Coronary artery (tissue), 2 donors: ENCODE measurements around the gene AMZ1.
A peak's percentile ranks its signal among the peaks of the same experiment; 100 is the strongest.
"Not testable (repeated sequence)": the region's sequence is repeated elsewhere in the genome, so short reads cannot be mapped to it uniquely, and the experiment has no call there.

Experiments used
- DNase-seq: peaks from one replicate; pipeline ENCODE4 v3.0.0-alpha.2; 2017; ENCODE audit warnings: low spot score
- H3K27ac ChIP-seq, 2 donors: fragments of 200-600 bp; sonication (generic); one replicate each; pipeline ENCODE4 v1.5.1; 2016 to 2019
- H3K4me3 ChIP-seq: fragments of 200-600 bp; sonication (generic); 2 replicates; pipeline ENCODE4 v1.5.1; 2016; ENCODE audit warnings: mild to moderate bottlenecking, moderate library complexity
- CTCF ChIP-seq: fragments of 200-600 bp; sonication (generic); IDR thresholded peaks from one replicate; pipeline ENCODE4 v1.5.1; 2019; ENCODE audit warnings: antibody characterized with exemption

AMZ1 gene

GRCh38 chr7:2737771-2738540 is 50.0 kb downstream of the AMZ1 start:
- TF ChIP-seq CTCF: no peak
- no peak overlapping the region for H3K4me3 ChIP-seq
- H3K27ac ChIP-seq: no peak overlapping the region
- peak; percentile 70 for DNase-seq

- DNase-seq: peak; percentile 64
- H3K27ac ChIP-seq: no peak overlapping the region
- TF ChIP-seq CTCF: no peak
- no peak overlapping the region for H3K4me3 ChIP-seq
These were observed 51.0 kb downstream of the AMZ1 start for GRCh38 chr7:2738766-2739549.

- H3K4me3 ChIP-seq, DNase-seq, H3K27ac ChIP-seq: not testable (repeated sequence)
These were observed 55.7 kb downstream of the AMZ1 start for GRCh38 chr7:2743523-2744185.

GRCh38 chr7:2748684-2749083 is 60.7 kb downstream of the AMZ1 start:
- DNase-seq, H3K27ac ChIP-seq, H3K4me3 ChIP-seq: not testable (repeated sequence)

- H3K27ac ChIP-seq: no peak overlapping the region
- TF ChIP-seq CTCF: no peak
- DNase-seq: no peak
- no peak overlapping the region for H3K4me3 ChIP-seq
These were observed 62.0 kb downstream of the AMZ1 start for GRCh38 chr7:2750004-2750407.

GRCh38 chr7:2751086-2751485 is 63.1 kb downstream of the AMZ1 start:
- Histone ChIP-seq H3K27ac (no peak overlapping the region), H3K4me3 (no peak overlapping the region)
- no peak for DNase-seq
- TF ChIP-seq CTCF: no peak

- no peak overlapping the region for H3K27ac ChIP-seq
- no peak overlapping the region for H3K4me3 ChIP-seq
- no peak for DNase-seq
- no peak for TF ChIP-seq CTCF
These were observed 65.1 kb downstream of the AMZ1 start for GRCh38 chr7:2753148-2753547.

GRCh38 chr7:2754086-2754485 is 66.1 kb downstream of the AMZ1 start:
- no peak overlapping the region for H3K27ac ChIP-seq
- DNase-seq: no peak
- no peak for TF ChIP-seq CTCF
- H3K4me3 ChIP-seq: no peak overlapping the region
